Calu3 (cell line): ENCODE results near the gene DIS3L2. TPM values are rescaled to one million over a fixed set of nuclear protein-coding genes. Genes with fewer than 3 reads are reported as not detected.

Experiments used
- BruUV-seq: library from RNA; stranded (reverse); fragments of 400-500 nt; replicated peaks from 2 replicates; lab custom pipeline; 2021; lab: Mats Ljungman, UMichigan
- CTCF ChIA-PET: fragments of 300-600 bp; sonication (Branson Sonifier 250); formaldehyde crosslinking; loops from one replicate; lab custom pipeline; 2022; ENCODE audit warnings: antibody characterized with exemption; lab: Charles Lee
- DNase-seq: peaks from one replicate; pipeline ENCODE4 v3.0.0; 2022
- H3K27ac Mint-ChIP-seq: one replicate; pipeline ENCODE4 v1.8.0; 2022; ENCODE audit warnings: mixed read lengths; ENCODE audit not compliant: unreplicated experiment
- H3K27me3 Mint-ChIP-seq: one replicate; pipeline ENCODE4 v1.8.0; 2022; ENCODE audit warnings: mixed read lengths; ENCODE audit not compliant: unreplicated experiment
- H3K36me3 Mint-ChIP-seq: one replicate; pipeline ENCODE4 v1.8.0; 2022; ENCODE audit warnings: mild to moderate bottlenecking, moderate library complexity, mixed read lengths; ENCODE audit not compliant: insufficient read depth, unreplicated experiment
- H3K4me1 Mint-ChIP-seq: one replicate; pipeline ENCODE4 v1.8.0; 2022; ENCODE audit warnings: mild to moderate bottlenecking, low read depth, mixed read lengths; ENCODE audit not compliant: unreplicated experiment
- H3K4me3 Mint-ChIP-seq: one replicate; pipeline ENCODE4 v1.8.0; 2022; ENCODE audit warnings: mild to moderate bottlenecking, low read depth, moderate library complexity, mixed read lengths; ENCODE audit not compliant: unreplicated experiment
- H3K9me3 Mint-ChIP-seq: one replicate; pipeline ENCODE4 v1.8.0; 2022; ENCODE audit warnings: low read depth, mixed read lengths; ENCODE audit not compliant: unreplicated experiment
- CTCF ChIP-seq: fragments of 200-600 bp; IDR thresholded peaks from one replicate; pipeline ENCODE4 v1.8.0; 2022; ENCODE audit warnings: antibody characterized with exemption; ENCODE audit not compliant: unreplicated experiment
- intact Hi-C: fragments of 100-400 bp; cut with micrococcal nuclease; formaldehyde crosslinking; loops from one replicate; pipeline ENCODE4 v1.10.0; 2022; ENCODE audit not compliant: unreplicated experiment
- total RNA-seq: library from RNA; stranded (reverse); gene quantifications from 2 replicates; pipeline ENCODE4 v1.2.3, GENCODE V29; 2022

DIS3L2 gene
- total RNA-seq, 1 experiment from 2014 or later = 46.0 TPM

DNA sequence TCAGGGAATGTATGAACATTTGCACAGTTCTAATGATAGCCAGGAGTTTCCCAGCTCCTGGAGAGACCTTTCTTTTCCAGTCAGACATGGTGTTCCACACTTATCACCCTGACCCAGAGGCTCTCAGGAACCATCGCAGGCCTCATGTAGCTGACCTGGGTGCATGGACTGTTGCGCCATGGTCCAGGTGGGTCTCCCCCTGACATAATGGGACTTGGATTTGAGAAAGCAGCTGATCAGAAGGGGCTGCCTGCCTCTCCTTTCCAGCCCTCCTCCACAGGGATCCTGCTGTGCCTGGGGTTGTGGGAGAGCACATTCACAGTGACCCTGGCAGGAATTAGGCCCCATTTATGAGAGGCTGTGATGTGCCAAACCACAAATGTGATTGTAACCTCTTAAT, 283.6 kb downstream of the DIS3L2 start:
- CTCF ChIA-PET = interaction anchor here (0.6 kb wide), 1 partner anchor 89 kb away, joined by 3 read pairs; no protein-coding TSS in a partner anchor
- no peak for DNase-seq
- no peak for TF ChIP-seq CTCF
- Mint-ChIP-seq H3K4me3 (no peak overlapping the region), H3K27me3 (no peaks in the 10 kb centered on the region), H3K27ac (no peak overlapping the region), H3K4me1 (peaks cover 4% of the 10 kb centered on the region), H3K9me3 (no peaks in the 10 kb centered on the region), H3K36me3 (no peaks in the 10 kb centered on the region)
- intact Hi-C loops = no loop called here
- no TSS peak for BruUV-seq

DNA sequence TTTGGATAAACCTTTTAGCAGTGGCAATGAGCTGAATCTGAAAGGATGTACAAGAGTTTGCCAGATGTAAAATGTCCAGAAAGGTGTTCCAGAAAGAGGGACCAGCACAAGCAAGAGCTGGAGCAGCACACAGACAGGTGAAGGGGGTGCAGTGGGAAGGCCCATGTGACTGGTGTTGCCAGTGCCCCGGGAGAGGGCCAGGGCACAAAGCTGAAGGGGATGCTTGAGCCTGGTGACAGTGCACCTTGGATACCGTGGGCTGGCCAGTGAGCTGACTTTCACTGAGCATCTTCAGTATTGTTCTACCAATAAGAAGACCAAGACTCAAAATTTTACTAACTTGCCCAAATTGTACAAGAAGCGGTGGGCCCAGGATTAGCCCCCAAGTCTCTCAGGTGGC, 284.7 kb downstream of the DIS3L2 start:
- no TSS peak for BruUV-seq

DNA sequence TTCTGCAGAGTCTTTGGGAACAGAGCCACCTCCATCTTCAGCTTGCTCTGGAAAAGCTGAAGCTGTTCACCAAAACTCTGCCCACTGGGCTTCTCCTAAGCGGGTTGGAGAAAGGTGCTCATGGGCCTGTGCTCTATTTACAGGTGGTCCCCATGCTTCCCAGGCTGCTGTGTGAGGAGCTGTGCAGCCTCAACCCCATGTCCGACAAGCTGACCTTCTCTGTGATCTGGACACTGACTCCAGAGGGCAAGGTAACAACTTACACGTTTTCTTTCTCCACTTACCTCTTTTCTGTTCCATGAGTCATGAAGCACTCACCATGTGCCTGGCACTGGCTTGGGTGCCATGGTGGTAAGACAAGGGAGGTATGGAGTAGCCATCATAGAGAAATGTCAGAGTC, 287.6 kb downstream of the DIS3L2 start:
- BruUV-seq = no TSS peak
- no peak overlapping the region for H3K4me3 Mint-ChIP-seq
- intact Hi-C loops = no loop called here
- no peaks in the 10 kb centered on the region for H3K36me3 Mint-ChIP-seq
- H3K27ac Mint-ChIP-seq = no peak overlapping the region
- DNase-seq = no peak
- H3K9me3 Mint-ChIP-seq = no peaks in the 10 kb centered on the region
- H3K27me3 Mint-ChIP-seq = no peaks in the 10 kb centered on the region
- CTCF ChIA-PET = no interaction called here
- H3K4me1 Mint-ChIP-seq = no peaks in the 10 kb centered on the region
- no peak for TF ChIP-seq CTCF

More for the DNA sequence above, 284.7 kb downstream of the DIS3L2 start:
- no peak for DNase-seq
- H3K36me3 Mint-ChIP-seq = no peaks in the 10 kb centered on the region
- H3K4me3 Mint-ChIP-seq = no peak overlapping the region
- no peaks in the 10 kb centered on the region for H3K27me3 Mint-ChIP-seq
- TF ChIP-seq CTCF = no peak
- intact Hi-C loops = no loop called here
- H3K9me3 Mint-ChIP-seq = no peaks in the 10 kb centered on the region
- CTCF ChIA-PET = interaction anchor here (0.9 kb wide), 1 partner anchor 318 kb away, joined by 3 read pairs; no protein-coding TSS in a partner anchor
- no peak overlapping the region for H3K27ac Mint-ChIP-seq
- no peaks in the 10 kb centered on the region for H3K4me1 Mint-ChIP-seq

DNA sequence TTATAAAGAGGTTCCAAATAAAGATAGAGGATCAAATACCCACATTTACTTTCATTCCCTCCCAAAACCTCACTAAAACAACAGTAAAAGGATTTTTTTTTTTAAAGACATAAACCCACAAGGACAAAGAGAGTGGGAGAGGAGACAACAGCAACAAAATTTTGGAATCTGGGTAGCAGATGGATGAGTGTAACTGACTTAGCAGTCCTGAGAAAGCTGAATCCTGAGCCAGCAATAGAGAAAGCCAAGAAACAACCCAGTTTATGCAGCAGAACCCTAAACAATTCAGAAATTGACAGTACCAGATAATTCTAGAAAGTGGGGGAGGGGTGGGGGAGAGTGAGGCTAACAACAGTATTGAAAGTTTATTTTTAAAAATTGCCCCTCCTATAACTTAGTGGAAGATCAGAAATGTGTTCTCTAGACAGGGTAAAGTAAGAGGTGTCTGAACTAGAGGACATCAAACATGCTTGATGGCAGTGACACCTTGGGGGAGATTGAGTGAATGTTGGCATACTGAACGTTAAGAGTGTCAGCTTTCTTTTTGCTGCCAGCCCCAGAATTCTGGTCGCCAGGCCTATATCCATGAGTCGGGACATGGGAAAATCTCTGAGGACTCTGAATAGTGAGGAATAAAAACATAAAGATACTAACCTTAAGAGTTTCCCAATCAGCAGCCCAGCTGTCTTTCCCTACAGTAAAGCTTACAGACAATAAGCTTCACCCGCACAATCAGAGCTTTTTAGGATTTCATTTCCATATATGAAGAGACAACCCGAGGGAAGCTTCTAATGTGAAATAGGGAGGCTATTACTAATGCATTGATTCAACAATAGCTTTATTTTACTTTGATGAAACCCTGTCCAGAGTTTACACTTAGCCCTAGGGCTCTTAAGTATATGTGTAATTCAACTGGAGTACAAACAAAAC, 289.0 kb downstream of the DIS3L2 start:
- intact Hi-C loops = no loop called here
- no peak overlapping the region for H3K27ac Mint-ChIP-seq
- CTCF ChIA-PET = interaction anchor here (1.3 kb wide), 1 partner anchor 10 kb away, joined by 5 read pairs; no protein-coding TSS in a partner anchor
- no peak overlapping the region for H3K4me3 Mint-ChIP-seq
- no peaks in the 10 kb centered on the region for H3K4me1 Mint-ChIP-seq
- no peak for TF ChIP-seq CTCF
- H3K9me3 Mint-ChIP-seq = no peaks in the 10 kb centered on the region
- no TSS peak for BruUV-seq
- DNase-seq = no peak
- no peaks in the 10 kb centered on the region for H3K36me3 Mint-ChIP-seq
- no peaks in the 10 kb centered on the region for H3K27me3 Mint-ChIP-seq
